ENCODE results near the gene CAPN15.
"Not testable (repeated sequence)": the region's sequence is repeated elsewhere in the genome, so short reads cannot be mapped to it uniquely, and the experiment has no call there.

Gene CAPN15

GRCh38 chr16:595094-595528 is 67.6 kb downstream of the CAPN15 start:
- DNase-seq = no peak

DNA sequence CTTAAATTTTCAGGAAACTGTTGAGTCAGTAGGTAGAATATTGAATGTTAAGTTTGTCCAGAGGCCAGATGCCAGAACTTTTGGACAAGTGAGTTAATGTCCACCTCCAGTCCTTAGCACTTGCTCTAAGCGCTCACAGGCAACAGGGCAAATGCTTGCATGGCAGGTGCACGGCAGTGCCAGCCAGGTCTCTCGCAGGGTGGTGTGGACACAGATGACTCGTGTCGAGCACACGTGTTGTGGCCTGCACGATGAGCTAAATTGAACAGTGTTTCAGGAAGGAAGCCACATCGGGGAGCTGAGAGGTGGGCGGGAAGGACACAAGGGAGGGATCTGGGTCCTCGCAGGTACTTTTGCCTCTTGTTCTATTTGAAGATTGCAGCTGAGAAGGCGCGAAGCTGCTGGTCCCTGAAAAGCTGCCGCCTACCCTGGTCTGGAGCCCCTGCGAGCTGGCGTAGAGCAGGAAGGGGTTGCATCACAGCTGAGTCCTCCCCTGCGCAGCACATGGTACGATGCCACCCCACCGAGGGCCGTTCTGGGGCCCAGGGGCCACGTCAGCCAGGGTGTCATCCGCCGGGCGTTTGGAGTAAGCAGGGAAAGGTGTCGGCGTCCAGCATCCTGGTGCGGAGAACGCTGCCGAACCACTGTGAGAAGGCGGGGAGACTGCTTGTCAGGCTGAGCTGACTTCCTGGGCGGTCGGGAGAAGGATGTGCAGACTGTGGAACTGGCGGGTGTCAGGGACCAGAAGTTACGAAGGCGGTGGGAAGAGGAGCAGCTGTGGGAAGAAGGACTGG is 68.6 kb downstream of the CAPN15 start:
- peak; percentile 9 to 31 for DNase-seq

GRCh38 chr16:596736-597060 is 69.2 kb downstream of the CAPN15 start:
- no peak for DNase-seq

DNA sequence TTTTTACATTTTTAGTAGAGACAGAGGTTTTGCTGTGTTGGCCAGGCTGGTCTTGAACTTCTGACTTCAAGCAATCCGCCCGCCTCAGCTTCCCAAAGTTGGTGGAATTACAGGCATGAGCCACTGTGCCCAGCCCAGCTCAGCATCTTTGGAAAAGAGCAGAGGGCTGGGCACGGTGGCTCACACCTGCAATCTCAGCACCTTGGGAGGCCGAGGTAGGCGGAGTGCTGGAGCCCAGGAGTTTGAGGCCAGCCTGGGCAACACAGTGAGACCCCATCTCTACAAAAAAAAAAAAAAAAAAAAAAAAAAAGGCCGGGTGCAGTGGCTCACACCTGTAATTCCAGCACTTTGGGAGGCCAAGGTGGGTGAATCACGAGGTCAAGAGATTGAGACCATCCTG is 70.1 kb downstream of the CAPN15 start:
- DNase-seq = not testable (repeated sequence)

GRCh38 chr16:598823-599739 is 71.6 kb downstream of the CAPN15 start:
- DNase-seq = no peak

DNA sequence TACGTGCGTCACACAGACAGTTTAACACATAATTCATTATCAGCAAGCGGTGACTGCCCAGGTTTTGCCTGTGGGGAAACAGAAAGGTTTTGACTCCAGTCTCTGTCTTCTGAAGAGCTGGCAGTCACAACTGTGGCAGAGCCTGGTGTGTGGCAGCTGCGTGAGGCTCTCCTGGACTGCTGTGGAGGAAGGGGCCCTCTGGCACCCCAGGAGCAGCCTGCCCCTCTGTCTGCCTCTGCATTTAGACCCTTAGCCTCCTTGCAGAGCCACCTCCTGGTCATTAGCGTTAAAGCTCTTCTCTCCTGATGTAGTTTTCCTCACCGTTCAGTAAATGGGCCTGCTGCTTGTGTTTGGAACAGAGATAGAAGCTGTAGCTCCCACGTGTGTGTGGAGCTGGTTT is 73.3 kb downstream of the CAPN15 start:
- DNase-seq = peak in 1 of 2 donors; percentile 15

DNA sequence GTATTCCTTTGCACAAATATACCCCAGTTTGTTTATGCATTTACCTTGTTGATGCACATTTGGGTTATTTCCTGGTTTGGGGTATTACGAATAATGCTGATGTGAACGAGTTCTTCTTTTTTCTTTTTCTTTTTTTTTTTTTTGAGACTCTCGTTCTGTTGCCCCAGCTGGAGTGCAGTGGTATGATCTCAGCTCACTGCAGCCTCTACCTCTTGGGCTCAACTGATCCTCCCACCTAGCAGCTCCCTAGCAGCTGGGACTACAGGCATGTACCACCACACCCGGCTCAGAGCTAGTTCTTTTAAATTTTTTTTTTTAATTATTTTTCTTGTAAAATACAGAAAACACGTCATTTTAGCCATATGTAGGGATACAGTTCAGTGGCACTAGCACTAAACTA is 76.4 kb downstream of the CAPN15 start:
- DNase-seq = no peak

Measured in inflammatory macrophage treated with lipopolysaccharide for 1 hour (primary cell).